GM19025 (cell line): ENCODE data around the gene CCNJ.

Experiments
- ATAC-seq: cut with Tn5 transposase; IDR thresholded peaks from one replicate; pipeline ENCODE4 v1.9.1; 2021; ENCODE audit warnings: mild to moderate bottlenecking, low read depth, moderate library complexity; ENCODE audit not compliant: unreplicated experiment

CCNJ gene

DNA sequence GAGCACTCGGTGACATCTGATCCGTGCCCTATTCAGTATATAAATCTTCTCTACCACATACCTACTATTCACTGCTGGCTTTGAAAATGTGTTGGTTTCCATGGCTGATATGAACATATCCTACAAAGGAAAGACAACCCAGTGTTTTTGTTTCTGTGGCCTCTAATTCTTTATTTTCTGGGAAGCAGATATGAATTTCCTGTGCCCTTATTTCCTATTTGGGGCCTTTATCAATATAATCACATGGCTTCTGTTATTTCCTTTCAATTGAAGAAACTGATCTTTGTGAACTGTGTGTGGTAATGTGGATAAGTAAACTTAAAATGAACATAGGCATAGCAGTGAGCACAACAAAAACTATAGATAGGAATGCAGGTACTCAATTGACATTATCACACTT, 10.6 kb downstream of the CCNJ start:
- ATAC-seq = no peak

DNA sequence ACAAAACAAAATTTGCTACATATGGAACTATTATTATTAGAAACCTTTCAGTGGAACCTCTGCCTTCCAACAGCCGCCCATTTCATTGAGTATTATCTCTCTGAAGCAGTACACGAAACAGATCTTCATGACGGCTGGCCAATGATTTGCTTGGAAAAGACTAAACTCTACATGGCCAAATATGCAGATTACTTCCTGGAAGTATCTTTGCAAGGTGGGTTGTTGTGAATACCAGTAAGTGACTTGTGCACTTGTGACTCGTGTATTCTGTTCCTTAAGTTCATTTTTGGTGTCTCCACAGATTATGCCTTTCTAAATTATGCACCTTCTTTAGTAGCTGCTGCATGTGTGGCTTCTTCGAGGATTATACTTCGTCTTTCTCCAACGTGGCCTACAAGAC, 13.4 kb downstream of the CCNJ start:
- no peak for ATAC-seq

DNA sequence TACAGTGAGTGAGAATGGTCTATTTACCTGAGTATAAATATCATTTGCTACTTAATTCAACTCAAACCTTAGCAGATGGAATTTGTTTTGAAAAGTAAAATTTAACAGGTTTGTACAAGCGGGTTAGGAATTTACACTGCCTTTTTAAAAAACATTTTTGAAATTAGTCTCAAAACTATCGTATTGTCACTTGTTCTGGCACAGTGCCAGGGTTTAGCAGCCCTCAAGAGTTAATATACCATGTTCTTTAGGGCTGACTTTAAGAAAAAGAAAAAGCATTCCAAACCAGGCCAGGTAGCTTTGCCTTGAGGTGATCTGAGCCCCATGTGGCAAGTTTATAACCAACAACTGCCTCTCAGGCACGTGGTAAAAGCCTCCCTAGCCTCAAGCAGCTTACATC, 17.8 kb downstream of the CCNJ start:
- no peak for ATAC-seq

DNA sequence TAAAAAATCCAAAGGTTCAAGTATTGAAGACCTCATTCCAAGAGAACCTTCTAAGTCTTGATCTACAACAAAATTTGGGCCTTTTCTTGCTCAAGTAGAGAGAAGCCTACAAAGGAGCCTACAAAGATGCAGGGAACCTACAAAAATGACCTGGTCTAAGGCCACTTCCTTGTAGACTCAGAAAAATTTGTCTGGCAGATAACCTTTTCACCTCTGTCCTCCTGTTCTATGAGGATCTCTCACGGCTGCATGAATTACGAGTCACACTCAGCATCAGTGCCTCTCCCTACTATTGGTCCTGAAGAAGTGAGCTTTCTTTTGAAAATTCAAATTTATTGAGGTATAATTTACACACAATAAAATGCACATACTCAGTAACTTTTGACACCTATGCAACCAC, 29.3 kb downstream of the CCNJ start:
- no peak for ATAC-seq

DNA sequence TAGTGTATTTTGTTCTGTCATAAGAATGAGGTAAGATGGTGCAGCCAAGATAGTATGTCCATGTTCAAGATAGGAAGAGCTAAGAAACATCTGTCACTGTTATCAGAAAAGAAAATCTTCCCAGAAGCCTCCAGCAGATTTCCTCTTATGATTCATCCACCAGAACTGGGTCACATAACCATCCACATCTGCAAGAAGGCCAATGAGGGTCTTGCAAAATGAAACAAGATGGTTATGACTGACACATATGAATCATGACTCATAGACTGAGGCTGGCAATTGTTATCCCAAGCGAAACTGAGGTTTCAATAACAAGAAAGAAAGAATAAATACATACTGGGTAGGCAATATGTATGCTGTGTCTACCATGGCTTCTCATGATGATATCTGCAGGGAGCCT, 30.3 kb downstream of the CCNJ start:
- no peak for ATAC-seq

DNA sequence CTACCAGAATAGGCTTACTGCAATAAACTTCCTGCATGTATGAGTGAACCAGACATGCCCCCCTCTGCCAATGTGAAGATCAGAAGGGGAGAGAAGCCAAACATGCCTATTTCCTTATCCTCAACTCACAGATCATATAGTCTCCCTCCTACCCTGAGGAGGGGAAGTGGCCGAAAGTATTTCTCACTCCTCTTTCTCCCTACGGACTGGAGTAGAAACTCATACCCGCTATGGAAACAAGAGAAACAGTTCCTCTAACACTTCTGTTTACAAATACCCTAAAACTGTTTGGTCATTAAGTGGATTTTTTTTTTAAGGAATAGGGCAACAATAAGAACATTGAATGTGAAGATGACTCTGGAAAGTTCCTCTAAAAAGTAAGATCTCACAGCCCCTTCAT, 31.4 kb downstream of the CCNJ start:
- ATAC-seq = no peak

DNA sequence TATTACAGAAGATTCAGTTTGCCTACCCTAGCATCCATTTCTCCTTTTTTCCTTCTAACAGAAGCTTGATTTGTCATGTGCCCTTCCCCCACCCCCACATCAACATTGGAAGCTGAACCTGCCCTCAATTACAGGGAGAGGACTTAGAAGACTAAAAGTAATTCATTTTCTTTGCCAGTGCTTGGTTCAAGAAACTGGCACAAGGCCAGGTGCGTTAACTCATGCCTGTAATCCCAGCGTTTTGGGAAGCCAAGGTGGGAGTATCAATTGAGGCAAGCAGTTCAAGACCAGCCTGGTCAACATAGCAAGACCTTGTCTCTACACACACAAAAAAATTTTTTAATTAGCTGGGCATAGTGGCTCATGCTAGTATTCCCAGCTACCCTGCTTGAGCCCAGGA, 32.6 kb downstream of the CCNJ start:
- ATAC-seq = no peak

DNA sequence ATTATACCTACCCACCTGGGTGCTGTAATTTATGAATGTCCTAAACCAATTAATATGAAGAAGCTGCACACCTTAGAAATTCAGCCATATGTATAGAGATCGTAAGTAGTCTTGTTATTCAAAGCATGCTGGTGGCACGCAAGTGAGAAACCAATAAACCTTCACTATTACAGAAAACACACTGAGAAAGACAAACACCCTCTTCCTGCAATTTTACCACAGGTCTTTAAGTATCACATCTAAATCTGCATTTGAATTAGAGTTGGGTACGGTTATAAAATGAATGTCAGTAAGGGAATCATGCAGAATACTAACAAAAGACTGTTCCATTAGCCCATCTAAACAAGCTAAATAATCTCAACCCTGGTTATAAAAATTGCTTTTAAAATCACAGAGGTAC, 33.8 kb downstream of the CCNJ start:
- no peak for ATAC-seq

DNA sequence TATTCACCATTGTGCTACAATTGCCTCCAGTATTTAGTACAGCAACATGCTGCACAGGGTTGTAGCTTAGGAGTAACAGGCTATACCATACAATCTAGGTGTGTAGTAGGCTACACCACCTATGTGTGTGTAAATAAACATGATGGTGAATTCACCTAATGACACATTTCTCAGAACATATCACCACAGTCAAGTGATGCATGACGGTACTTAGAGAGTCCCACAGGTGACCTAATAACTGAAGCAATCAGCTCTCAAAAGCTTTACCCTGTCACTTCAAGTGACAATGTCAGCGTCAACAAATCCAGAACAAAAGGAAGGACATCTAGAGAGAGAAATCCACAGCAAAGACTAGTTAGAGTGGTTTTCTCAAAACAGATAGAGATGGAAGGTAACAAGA, 38.8 kb downstream of the CCNJ start:
- no peak for ATAC-seq

DNA sequence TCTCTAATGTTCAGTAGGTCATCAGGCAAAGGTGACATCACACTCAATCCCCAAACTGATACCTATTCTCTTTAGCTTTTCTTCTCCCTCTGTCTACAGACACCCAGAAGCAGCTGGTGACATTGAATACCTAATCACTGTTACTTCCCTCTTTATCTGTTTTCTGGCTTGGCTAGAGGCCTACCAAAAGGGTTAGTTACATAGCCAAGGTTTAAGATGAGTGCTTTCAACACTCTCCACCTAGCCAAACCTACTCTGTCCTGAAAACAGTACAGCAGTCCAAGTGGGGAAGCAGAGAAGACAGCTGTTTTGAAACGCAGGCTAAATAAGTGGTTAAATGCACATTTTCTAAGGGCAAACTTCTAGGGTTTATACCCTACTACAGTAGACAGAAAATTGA, 39.4 kb downstream of the CCNJ start:
- ATAC-seq = no peak

DNA sequence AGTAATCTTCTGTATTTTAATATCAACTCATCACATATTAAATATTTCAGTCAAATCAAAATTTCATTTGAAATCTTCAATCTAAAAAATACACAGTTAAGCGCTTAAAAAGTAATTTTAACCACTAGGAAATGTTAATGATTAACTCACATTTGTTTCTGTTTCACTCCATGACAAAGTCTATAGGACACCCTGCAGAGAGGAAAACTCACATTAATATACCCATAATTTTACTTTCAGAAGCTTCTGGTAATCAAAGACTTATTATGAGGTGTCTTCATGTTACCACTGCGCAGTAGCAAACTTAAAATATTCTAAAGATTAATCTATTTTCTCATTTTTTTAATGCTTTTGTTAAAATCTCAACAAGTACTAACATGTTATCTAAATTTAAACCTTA, 45.7 kb downstream of the CCNJ start:
- ATAC-seq = no peak

DNA sequence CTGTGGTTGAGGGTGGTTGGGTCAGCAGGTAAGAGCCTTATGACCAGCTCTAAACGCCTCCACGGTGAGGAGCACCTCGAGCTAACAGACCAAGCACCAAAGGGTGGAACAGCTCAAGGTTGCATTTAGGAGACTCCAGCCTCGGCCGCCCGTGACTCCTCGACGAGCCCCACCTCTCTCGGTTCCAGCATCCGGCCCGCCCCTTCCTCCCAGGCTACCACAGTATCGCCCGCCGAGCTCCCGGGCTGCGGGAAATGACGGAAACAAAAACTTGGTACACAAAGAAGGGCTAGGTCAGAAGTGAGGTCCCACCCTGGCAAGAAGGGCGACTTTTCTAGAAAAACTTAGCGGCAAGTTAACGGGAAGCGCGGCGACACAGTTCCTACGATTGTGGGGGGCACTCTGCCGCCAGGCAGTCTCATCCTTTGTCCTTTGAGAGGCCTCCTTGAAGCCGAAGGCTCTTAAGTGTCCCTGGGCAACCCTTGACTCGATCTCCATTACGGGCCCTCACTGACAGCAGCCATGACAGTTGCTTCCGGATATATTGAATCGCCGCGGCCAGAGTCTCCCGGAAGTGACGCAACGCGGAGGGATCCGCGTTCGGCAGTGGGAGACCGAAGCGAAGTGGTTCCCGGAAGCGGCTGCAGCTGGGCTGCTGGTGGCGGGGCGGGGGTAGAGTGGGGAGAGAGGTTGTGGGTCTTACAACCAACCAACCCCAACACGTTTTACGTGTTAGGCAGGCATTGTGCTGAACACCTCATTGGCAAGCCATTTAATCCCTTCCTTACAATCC, 46.5 kb downstream of the CCNJ start:
- peak; percentile 81 for ATAC-seq

DNA sequence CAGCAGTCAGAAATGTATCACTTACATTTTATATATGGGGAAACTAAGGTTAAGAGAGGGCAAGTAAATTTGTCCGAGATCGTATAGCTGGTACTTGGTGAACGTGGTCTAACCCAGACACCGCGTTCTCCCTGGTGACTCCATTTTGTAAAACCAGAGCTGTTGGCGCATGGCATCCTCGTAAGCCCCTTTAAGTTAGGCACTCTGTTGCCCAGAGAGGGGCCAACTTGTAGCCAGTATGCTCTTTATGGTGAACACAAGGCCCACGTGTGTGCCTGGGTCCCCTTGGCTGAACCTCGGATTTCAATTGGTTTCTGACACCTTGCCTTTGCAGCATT, 47.0 kb downstream of the CCNJ start:
- ATAC-seq = no peak

DNA sequence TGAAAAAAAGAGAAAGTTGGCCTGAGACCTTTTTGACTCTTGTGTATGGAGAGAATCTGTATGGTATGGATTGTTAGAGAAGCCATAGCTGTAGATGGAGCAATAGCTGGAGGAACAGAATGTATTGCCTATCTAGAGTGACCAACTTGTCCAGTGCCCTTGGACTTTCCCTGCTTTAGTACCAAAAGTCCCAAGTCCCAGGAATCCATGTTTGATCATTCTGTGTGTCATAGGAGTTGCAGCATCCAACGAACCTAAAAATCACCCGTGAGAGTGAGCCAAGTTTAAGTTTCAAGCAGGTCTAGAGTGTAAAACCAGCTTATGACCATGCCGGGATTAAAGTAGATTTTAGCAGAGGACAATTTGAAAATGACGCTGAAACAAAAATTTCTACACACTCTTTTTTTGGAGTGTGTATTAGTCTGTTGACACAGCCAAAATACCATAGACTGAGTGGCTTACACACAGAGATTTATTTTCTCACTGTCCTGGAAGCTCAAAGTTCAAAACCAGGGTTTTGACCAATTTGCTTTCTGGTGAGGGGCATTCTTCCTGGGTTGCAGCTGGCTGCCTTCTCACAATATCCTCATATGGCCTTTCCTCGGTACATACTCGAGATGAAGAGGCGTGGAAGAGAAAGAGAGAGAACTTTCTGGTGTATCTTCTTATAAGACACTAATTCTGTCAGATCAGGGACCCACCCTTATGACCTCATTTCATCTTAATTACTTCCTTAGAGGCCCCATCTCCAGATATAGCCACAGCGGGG, 49.8 kb downstream of the CCNJ start:
- ATAC-seq = no peak

DNA sequence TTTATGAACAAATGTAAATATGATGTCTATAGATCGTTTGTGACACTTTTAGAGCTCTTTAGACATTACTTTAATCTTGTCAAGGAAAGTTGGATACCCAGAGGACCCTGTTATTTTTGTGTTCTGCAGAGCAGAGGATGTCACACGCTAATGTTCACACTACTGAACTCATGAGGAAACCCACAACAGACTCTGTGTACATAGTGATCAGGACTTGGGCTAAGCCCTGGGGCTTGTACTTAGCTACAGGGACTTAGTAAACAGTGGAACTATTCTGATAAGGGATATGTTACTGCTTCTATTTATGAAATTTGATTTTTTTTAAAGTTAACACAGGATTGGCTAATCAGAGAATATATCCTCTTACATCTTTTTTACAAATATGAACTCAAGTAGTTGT, 50.6 kb downstream of the CCNJ start:
- ATAC-seq = no peak

DNA sequence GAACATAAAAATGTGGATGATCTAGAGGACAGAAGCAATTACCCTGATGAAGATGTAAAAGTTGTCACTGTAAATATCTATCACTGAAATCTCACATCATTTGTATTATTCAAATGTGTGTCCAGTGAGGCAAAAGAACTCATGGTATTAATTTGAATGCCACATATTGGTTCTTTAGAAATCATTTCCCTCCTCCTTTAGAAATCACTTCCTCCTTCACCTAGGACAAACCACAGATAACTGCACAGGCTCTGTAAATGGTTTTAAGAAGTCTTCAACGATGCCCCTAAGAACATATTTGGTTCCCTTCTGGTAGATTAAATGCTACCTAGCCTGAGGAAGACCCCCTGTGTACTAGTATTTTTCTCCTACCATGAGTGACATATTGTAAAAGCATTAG, 53.6 kb downstream of the CCNJ start:
- ATAC-seq = no peak

DNA sequence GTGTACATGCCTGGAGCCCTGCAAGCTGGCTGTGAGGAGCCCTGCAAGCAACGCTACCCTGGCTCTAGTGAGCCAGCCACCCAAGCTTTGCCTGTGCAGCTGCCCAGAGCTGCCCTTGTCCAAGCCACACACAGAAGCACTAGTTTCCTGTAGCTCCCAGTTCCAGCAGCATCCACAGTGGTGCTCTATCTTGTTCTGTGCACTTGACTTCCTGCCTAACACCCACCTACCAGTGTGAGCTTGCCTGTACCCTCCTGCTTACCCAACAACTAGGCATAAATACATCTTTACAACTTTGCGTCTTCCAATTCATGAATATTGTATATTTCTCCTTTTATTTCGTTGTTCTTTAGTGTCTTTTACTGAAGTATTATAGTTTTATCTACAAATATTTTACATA, 54.5 kb downstream of the CCNJ start:
- no peak for ATAC-seq

DNA sequence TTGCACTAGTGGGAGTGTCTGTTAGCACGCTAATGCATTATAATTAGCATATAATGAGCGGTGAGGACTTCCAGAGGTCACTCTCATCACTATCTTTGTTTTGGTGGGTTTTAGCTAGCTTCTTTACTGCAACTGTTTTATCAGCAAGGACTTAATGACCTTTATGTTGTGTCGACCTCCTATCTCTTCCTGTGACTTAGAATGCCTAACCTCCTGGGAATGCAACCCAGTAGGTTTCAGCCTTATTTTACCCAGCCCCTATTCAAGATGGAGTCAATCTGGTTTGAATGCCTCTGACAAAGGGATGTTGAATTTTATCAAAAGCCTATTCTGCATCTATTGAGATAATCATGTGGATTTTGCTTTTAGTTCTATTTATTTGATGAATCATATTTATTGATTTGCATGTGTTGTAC, 64.2 kb downstream of the CCNJ start:
- no peak for ATAC-seq
